GM12873 (cell line): ENCODE results near the gene TMEM190.

Experiments used
- TF ChIP-seq, protein P1 (sequence below): IDR thresholded peaks from 2 replicates; pipeline ENCODE4 v1.5.1; 2012; ENCODE audit warnings: low read depth, mild to moderate bottlenecking, moderate library complexity, low read length, control low read depth; ENCODE audit not compliant: insufficient read depth; ENCODE audit errors: missing control alignments

TMEM190 gene

GRCh38 chr19:55341595-55342531, 34.8 kb upstream of the TMEM190 start:
- TF ChIP-seq, protein P1, sequence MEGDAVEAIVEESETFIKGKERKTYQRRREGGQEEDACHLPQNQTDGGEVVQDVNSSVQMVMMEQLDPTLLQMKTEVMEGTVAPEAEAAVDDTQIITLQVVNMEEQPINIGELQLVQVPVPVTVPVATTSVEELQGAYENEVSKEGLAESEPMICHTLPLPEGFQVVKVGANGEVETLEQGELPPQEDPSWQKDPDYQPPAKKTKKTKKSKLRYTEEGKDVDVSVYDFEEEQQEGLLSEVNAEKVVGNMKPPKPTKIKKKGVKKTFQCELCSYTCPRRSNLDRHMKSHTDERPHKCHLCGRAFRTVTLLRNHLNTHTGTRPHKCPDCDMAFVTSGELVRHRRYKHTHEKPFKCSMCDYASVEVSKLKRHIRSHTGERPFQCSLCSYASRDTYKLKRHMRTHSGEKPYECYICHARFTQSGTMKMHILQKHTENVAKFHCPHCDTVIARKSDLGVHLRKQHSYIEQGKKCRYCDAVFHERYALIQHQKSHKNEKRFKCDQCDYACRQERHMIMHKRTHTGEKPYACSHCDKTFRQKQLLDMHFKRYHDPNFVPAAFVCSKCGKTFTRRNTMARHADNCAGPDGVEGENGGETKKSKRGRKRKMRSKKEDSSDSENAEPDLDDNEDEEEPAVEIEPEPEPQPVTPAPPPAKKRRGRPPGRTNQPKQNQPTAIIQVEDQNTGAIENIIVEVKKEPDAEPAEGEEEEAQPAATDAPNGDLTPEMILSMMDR, result no peak

DNA sequence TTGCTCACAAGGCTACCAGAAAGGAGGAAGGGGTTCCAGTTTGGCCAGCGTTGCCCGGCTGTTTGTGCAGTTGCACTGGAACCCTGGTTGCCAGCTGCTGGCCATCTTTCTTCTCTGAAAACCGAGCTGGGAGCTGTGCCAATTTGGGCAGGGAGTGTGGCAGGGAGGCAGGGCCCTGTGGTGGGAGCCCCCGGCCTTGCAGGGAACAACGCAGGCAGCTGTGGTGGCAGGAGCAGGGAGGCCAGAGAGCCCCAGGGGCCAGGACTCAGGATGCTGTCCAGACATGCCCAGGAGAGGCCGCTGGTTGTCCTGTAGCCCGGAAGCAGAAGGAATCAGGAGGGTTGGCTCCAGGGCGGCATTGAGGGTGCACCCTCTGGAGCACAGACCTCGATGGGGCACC, 32.2 kb upstream of the TMEM190 start:
- TF ChIP-seq, protein P1, result no peak

DNA sequence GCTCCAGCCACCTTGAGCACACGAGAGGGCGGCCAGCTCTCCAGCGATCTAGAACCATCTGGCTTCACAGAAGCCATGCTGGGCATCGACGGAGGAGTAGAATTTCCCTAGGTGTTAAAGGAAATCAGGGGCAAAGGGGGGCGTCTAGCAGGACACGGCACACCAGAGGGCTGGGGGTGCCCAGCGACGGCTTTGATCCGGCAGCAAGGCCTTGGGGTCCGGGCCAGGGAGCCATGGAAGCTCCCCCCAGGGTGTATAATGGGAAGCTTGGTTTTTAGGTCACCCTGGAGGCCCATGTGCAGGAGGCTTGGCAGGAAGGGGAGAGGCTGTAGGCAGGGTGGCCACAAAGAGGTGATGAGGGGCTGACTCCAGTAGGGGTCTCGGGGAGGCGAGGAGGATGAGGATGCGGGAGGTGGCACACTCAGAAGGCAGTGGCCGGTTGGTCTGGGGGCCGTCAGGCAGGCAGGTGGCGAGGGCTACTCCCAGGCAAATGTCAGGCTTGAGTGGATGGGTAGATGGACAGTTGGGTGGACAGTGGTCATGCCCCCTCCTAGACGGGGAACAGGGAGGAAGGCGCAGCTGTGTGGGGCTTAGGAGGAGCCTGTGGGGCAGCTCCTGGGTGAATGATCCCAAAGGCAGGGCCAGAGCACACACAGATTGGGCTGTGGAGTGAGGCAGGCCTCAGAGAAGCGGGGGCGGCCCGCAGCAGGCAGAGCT, 31.4 kb upstream of the TMEM190 start:
- TF ChIP-seq, protein P1, result no peak

GRCh38 chr19:55345818-55346724, 30.6 kb upstream of the TMEM190 start:
- TF ChIP-seq, protein P1, result no peak

DNA sequence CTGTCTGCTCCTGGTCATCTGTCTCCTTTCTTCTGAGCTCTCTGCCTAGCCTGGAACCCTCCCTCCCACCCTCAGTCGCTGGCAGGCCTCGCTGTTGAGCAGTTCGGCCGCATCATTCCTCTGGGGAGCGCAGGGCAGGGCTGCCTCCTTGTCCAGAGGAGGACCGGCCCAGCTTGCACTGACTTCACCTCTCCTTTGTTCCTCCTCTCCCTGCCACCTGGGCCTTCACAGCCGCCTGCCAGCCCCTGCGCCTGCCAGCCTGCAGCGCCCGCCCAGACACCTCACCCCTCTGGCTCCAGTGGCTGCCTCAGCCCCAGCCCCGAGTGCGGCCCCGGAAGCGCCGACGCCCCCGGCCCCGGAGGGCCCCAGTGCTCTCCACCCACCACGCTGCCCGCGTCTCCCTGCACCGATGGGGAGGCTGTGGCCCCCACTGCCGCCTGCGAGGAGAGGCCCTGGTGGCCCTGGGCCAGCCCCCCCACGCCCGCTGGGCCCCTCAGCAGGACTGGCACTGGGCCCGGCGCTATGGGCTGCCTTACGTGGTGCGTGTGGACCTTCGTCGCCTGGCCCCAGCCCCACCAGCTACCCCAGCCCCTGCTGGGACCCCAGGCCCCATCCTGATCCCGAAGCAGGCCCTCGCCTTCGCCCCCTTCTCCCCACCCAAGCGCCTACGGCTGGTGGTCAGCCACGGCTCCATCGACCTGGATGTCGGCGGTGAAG, 29.7 kb upstream of the TMEM190 start:
- TF ChIP-seq, protein P1, result no peak

- TF ChIP-seq, protein P1, result no peak
Observed at GRCh38 chr19:55347442-55348009, 29.1 kb upstream of the TMEM190 start.
